ENCODE data around the gene RAD51AP2. TPM values are rescaled to one million over a fixed set of nuclear protein-coding genes. Genes with fewer than 3 reads are reported as not detected.

The RAD51AP2 gene
- total RNA-seq, 1 experiment from 2014 or later: not detected

DNA sequence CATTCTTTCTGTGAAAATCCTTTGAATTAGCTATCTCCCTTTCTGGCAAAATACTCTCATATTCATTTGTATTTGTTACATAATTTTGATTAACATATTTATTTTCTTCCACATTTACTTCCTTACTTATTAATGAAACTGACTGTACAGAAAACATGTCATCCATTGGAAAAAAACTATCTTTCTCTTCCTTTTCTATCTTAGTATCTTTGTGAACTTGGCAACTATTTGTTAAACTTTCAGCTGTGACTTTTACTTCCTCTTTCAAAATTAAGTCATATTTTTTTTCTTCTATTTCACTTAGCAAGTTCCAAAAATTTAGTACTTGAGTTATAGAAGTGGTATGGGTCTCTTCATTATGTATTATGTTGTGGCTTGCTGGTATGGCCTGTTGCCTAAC lies 2.6 kb downstream of the RAD51AP2 start:
- TF ChIP-seq, protein P1, sequence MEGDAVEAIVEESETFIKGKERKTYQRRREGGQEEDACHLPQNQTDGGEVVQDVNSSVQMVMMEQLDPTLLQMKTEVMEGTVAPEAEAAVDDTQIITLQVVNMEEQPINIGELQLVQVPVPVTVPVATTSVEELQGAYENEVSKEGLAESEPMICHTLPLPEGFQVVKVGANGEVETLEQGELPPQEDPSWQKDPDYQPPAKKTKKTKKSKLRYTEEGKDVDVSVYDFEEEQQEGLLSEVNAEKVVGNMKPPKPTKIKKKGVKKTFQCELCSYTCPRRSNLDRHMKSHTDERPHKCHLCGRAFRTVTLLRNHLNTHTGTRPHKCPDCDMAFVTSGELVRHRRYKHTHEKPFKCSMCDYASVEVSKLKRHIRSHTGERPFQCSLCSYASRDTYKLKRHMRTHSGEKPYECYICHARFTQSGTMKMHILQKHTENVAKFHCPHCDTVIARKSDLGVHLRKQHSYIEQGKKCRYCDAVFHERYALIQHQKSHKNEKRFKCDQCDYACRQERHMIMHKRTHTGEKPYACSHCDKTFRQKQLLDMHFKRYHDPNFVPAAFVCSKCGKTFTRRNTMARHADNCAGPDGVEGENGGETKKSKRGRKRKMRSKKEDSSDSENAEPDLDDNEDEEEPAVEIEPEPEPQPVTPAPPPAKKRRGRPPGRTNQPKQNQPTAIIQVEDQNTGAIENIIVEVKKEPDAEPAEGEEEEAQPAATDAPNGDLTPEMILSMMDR (conservative IDR thresholded peaks at IDR 0.05; ENCODE audit: low read depth, low read length): no peak
- TF ChIP-seq EZH2phosphoT487 (IDR thresholded peaks at IDR 0.05; ENCODE audit: borderline replicate concordance, low read length): no peak
- ChIA-PET POLR2A (ENCODE audit: unreplicated experiment) (no interaction called here), CTCF (no interaction called here)

GRCh38 chr2:17506736-17507616 lies 11.3 kb downstream of the RAD51AP2 start:
- no peaks in the 10 kb centered on the region for H4K20me1 ChIP-seq (ENCODE audit: low read length)
- H3K9ac ChIP-seq (ENCODE audit: low read length): no peak overlapping the region
- intact Hi-C loops (cut with micrococcal nuclease): no loop called here
- ChIA-PET POLR2A (ENCODE audit: unreplicated experiment) (no interaction called here), CTCF (no interaction called here)
- no peaks in the 10 kb centered on the region for H3K79me2 ChIP-seq (ENCODE audit: low read length)
- peaks cover 5% of the 10 kb centered on the region; the same call in 1 of the 2 replicates for H3K27me3 ChIP-seq (ENCODE audit: low read length)
- H2AFZ ChIP-seq (ENCODE audit: low read length): no peak overlapping the region
- DNase-seq: peak; percentile 41
- peaks cover 8% of the 10 kb centered on the region; the same call in 1 of the 2 replicates for H3K4me1 ChIP-seq (ENCODE audit: insufficient read depth, low read length)
- H3F3A ChIP-seq (ENCODE audit: low read length, unreplicated experiment): no peaks in the 10 kb centered on the region
- no peak overlapping the region for H3K4me3 ChIP-seq (ENCODE audit: low read length)
- H3K4me2 ChIP-seq (ENCODE audit: low read length): peak overlapping the region; percentile 40
- TF ChIP-seq EZH2 (IDR thresholded peaks at IDR 0.05; ENCODE audit: low read length, unreplicated experiment) (no peak), EZH2phosphoT487 (IDR thresholded peaks at IDR 0.05; ENCODE audit: borderline replicate concordance, low read length) (no peak)
- TF ChIP-seq, protein P1 (conservative IDR thresholded peaks at IDR 0.05; ENCODE audit: low read depth, low read length): no peak
- ATAC-seq: no peak
- H3K9me2 ChIP-seq (replicated peaks; ENCODE audit: low read length): no peaks in the 10 kb centered on the region
- no peaks in the 10 kb centered on the region for H3K36me3 ChIP-seq (ENCODE audit: low read depth, low read length)
- no peaks in the 10 kb centered on the region for H3K9me3 ChIP-seq (ENCODE audit: low read length)
- H3K27ac ChIP-seq (ENCODE audit: low read length): no peak overlapping the region
- no TSS peak for BruUV-seq (replicated peaks)

More for the DNA sequence above, 2.6 kb downstream of the RAD51AP2 start:
- Histone ChIP-seq H3F3A (ENCODE audit: low read length, unreplicated experiment) (no peaks in the 10 kb centered on the region), H4K20me1 (ENCODE audit: low read length) (no peaks in the 10 kb centered on the region), H3K4me3 (ENCODE audit: low read length) (no peak overlapping the region), H3K9me3 (ENCODE audit: low read length) (no peaks in the 10 kb centered on the region), H3K27me3 (ENCODE audit: low read length) (peaks cover 23% of the 10 kb centered on the region), H3K9ac (ENCODE audit: low read length) (no peak overlapping the region), H3K4me2 (ENCODE audit: low read length) (no peak overlapping the region), H3K27ac (ENCODE audit: low read length) (no peak overlapping the region), H2AFZ (ENCODE audit: low read length) (no peak overlapping the region), H3K36me3 (ENCODE audit: low read depth, low read length) (no peaks in the 10 kb centered on the region), H3K4me1 (ENCODE audit: insufficient read depth, low read length) (no peaks in the 10 kb centered on the region), H3K79me2 (ENCODE audit: low read length) (no peaks in the 10 kb centered on the region), H3K9me2 (replicated peaks; ENCODE audit: low read length) (no peaks in the 10 kb centered on the region)
- BruUV-seq (replicated peaks): no TSS peak
- intact Hi-C loops (cut with micrococcal nuclease): no loop called here
- DNase-seq: no peak
- ATAC-seq: no peak

- no peak for TF ChIP-seq EZH2 (IDR thresholded peaks at IDR 0.05; ENCODE audit: low read length, unreplicated experiment)
- no peak for TF ChIP-seq EZH2phosphoT487 (IDR thresholded peaks at IDR 0.05; ENCODE audit: borderline replicate concordance, low read length)
- TF ChIP-seq, protein P1 (conservative IDR thresholded peaks at IDR 0.05; ENCODE audit: low read depth, low read length): no peak
- ATAC-seq (no peak), DNase-seq (no peak)
- CTCF ChIA-PET: no interaction called here
- no peaks in the 10 kb centered on the region for H3K9me2 ChIP-seq (replicated peaks; ENCODE audit: low read length)
- no peaks in the 10 kb centered on the region for H3K4me1 ChIP-seq (ENCODE audit: insufficient read depth, low read length)
- POLR2A ChIA-PET (ENCODE audit: unreplicated experiment): no interaction called here
- intact Hi-C loops (cut with micrococcal nuclease): no loop called here
- no peaks in the 10 kb centered on the region for H3K9me3 ChIP-seq (ENCODE audit: low read length)
- H3K79me2 ChIP-seq (ENCODE audit: low read length): no peaks in the 10 kb centered on the region
- no peak overlapping the region for H3K4me3 ChIP-seq (ENCODE audit: low read length)
- H3F3A ChIP-seq (ENCODE audit: low read length, unreplicated experiment): no peaks in the 10 kb centered on the region
- H2AFZ ChIP-seq (ENCODE audit: low read length): no peak overlapping the region
- H3K36me3 ChIP-seq (ENCODE audit: low read depth, low read length): no peaks in the 10 kb centered on the region
- no peak overlapping the region for H3K9ac ChIP-seq (ENCODE audit: low read length)
- H4K20me1 ChIP-seq (ENCODE audit: low read length): no peaks in the 10 kb centered on the region
- no TSS peak for BruUV-seq (replicated peaks)
- H3K27ac ChIP-seq (ENCODE audit: low read length): no peak overlapping the region
- H3K4me2 ChIP-seq (ENCODE audit: low read length): no peak overlapping the region
- H3K27me3 ChIP-seq (ENCODE audit: low read length): no peaks in the 10 kb centered on the region
These were observed 20.5 kb downstream of the RAD51AP2 start for GRCh38 chr2:17497718-17498117.

Data from PC-3 (cell line).